Natural killer cell treated with Interleukin-12 subunit alpha and Interleukin-12 subunit beta and Interleukin-15 and Interleukin-18, amount 100 ng/mL, for 72 hours (primary cell): ENCODE results near the gene DBT. TPM values are rescaled to one million over a fixed set of nuclear protein-coding genes. Genes with fewer than 3 reads are reported as not detected.
"Not testable (repeated sequence)": the region's sequence is repeated elsewhere in the genome, so short reads cannot be mapped to it uniquely, and the experiment has no call there.

Experiments used
- ATAC-seq, 2 donors: fragments of 150-1000 bp; cut with Tn5 transposase in 1 of 2; sonication (Bioruptor Pico), chemical (Tn5 transposase) in 1 of 2; 2 replicates each; pipeline ENCODE4 v1.10.0; 2021
- DNase-seq: peaks from one replicate; pipeline ENCODE4 v3.0.0; 2022; ENCODE audit warnings: low spot score
- H3K27ac Mint-ChIP-seq, 2 donors: 1 replicate in 1 of 2; 2 replicates in 1 of 2; pipeline ENCODE4 v1.8.0; 2022; ENCODE audit warnings: mixed read lengths in 2 of 2, mild to moderate bottlenecking in 1 of 2, moderate library complexity in 1 of 2
- H3K27me3 Mint-ChIP-seq, 2 donors: 1 replicate in 1 of 2; 2 replicates in 1 of 2; pipeline ENCODE4 v1.8.0; 2022; ENCODE audit warnings: mixed read lengths in 2 of 2
- H3K36me3 Mint-ChIP-seq: one replicate; pipeline ENCODE4 v1.8.0; 2022; ENCODE audit warnings: mixed read lengths
- H3K4me1 Mint-ChIP-seq, 2 donors: 1 replicate in 1 of 2; 2 replicates in 1 of 2; pipeline ENCODE4 v1.8.0; 2022; ENCODE audit warnings: low read depth in 2 of 2, mixed read lengths in 2 of 2, mild to moderate bottlenecking in 1 of 2
- H3K4me3 Mint-ChIP-seq: one replicate; pipeline ENCODE4 v1.8.0; 2022; ENCODE audit warnings: mixed read lengths
- H3K9me3 Mint-ChIP-seq: 2 replicates; pipeline ENCODE4 v1.8.0; 2022; ENCODE audit warnings: mixed read lengths
- total RNA-seq, 2 donors: library from RNA; stranded (reverse); gene quantifications; one replicate each; pipeline ENCODE4 v1.2.3, GENCODE V29; 2022

DBT gene
- total RNA-seq, 2 donors from 2014 or later: 9.3 to 12.8 TPM

- Mint-ChIP-seq H3K4me3 (peak within 1 kb of the TSS; percentile 97), H3K9me3 (no peaks in the 10 kb centered on the region), H3K4me1 (peaks cover 29 to 33% of the 10 kb centered on the region in 2 donors)
Observed at GRCh38 chr1:100265931-100266740, 16.5 kb upstream of the DBT start, which contains the start of gene RTCA. Gene RTCA (plus strand): TSS chr1:100266216. CDS start chr1:100266376, 160 bp downstream.

GRCh38 chr1:100265562-100265930 lies 15.9 kb upstream of the DBT start:
- no peaks in the 10 kb centered on the region for H3K9me3 Mint-ChIP-seq
- peak; percentile 14 to 44 for ATAC-seq
- H3K36me3 Mint-ChIP-seq: peaks cover 21% of the 10 kb centered on the region
- no peak for DNase-seq
- H3K27ac Mint-ChIP-seq: peak overlapping the region; percentile 98
- peaks cover 25 to 29% of the 10 kb centered on the region in 2 donors for H3K4me1 Mint-ChIP-seq
- no peaks in the 10 kb centered on the region for H3K27me3 Mint-ChIP-seq
- H3K4me3 Mint-ChIP-seq: peak overlapping the region; percentile 97

More at GRCh38 chr1:100265931-100266740, 16.5 kb upstream of the DBT start, which contains the start of gene RTCA:
- Mint-ChIP-seq H3K27me3 (no peaks in the 10 kb centered on the region), H3K36me3 (peaks cover 25% of the 10 kb centered on the region), H3K27ac (peak within 1 kb of the TSS; percentile 98)
- ATAC-seq (peak; percentile 96 to 99), DNase-seq (peak; percentile 96)

- Mint-ChIP-seq H3K36me3 (peaks cover 18% of the 10 kb centered on the region), H3K4me1 (peaks cover 20 to 27% of the 10 kb centered on the region in 2 donors)
- not testable (repeated sequence) for ATAC-seq, H3K27me3 Mint-ChIP-seq, H3K27ac Mint-ChIP-seq, H3K9me3 Mint-ChIP-seq, DNase-seq, H3K4me3 Mint-ChIP-seq
Observed at GRCh38 chr1:100264081-100264480, 14.4 kb upstream of the DBT start.

GRCh38 chr1:100261686-100262085 lies 12.1 kb upstream of the DBT start:
- ATAC-seq (no peak), DNase-seq (no peak)
- H3K27ac Mint-ChIP-seq: no peak overlapping the region
- H3K9me3 Mint-ChIP-seq: no peaks in the 10 kb centered on the region
- H3K4me3 Mint-ChIP-seq: no peak overlapping the region
- H3K36me3 Mint-ChIP-seq: peaks cover 11% of the 10 kb centered on the region
- H3K27me3 Mint-ChIP-seq: no peaks in the 10 kb centered on the region
- H3K4me1 Mint-ChIP-seq: peaks cover 10 to 17% of the 10 kb centered on the region in 2 donors

- H3K27ac Mint-ChIP-seq, ATAC-seq, H3K36me3 Mint-ChIP-seq, DNase-seq, H3K9me3 Mint-ChIP-seq, H3K4me1 Mint-ChIP-seq, H3K4me3 Mint-ChIP-seq: not testable (repeated sequence)
- peaks cover 0 to 11% of the 10 kb centered on the region in 2 donors for H3K27me3 Mint-ChIP-seq
Observed at GRCh38 chr1:100258427-100258826, 8.8 kb upstream of the DBT start.

- not testable (repeated sequence) for H3K4me3 Mint-ChIP-seq, H3K4me1 Mint-ChIP-seq, H3K36me3 Mint-ChIP-seq, DNase-seq, H3K9me3 Mint-ChIP-seq, H3K27ac Mint-ChIP-seq, ATAC-seq
- peaks cover 7 to 15% of the 10 kb centered on the region in 2 donors for H3K27me3 Mint-ChIP-seq
Observed at GRCh38 chr1:100256273-100256672, 6.6 kb upstream of the DBT start.

- H3K4me3 Mint-ChIP-seq: no peak overlapping the region
- H3K36me3 Mint-ChIP-seq: no peaks in the 10 kb centered on the region
- no peaks in the 10 kb centered on the region for H3K9me3 Mint-ChIP-seq
- H3K4me1 Mint-ChIP-seq: peaks cover 0 to 6% of the 10 kb centered on the region in 2 donors
- DNase-seq: no peak
- peaks cover 7 to 15% of the 10 kb centered on the region in 2 donors for H3K27me3 Mint-ChIP-seq
- no peak overlapping the region for H3K27ac Mint-ChIP-seq
- ATAC-seq: no peak
Observed at GRCh38 chr1:100253552-100253951, 3.9 kb upstream of the DBT start.

- DNase-seq (no peak), ATAC-seq (no peak)
- peaks cover 0 to 6% of the 10 kb centered on the region in 2 donors for H3K4me1 Mint-ChIP-seq
- H3K4me3 Mint-ChIP-seq: no peak overlapping the region
- H3K27me3 Mint-ChIP-seq: peaks cover 7 to 15% of the 10 kb centered on the region in 2 donors
- no peaks in the 10 kb centered on the region for H3K36me3 Mint-ChIP-seq
- peak overlapping the region in 1 of 2 donors; percentile 40 for H3K27ac Mint-ChIP-seq
- no peaks in the 10 kb centered on the region for H3K9me3 Mint-ChIP-seq
Observed at GRCh38 chr1:100252901-100253300, 3.3 kb upstream of the DBT start.

GRCh38 chr1:100250807-100251206 lies 1.2 kb upstream of the DBT start:
- Mint-ChIP-seq H3K4me3 (no peak overlapping the region), H3K9me3 (no peaks in the 10 kb centered on the region)

GRCh38 chr1:100250264-100250663 lies 630 bp upstream of the DBT start:
- H3K9me3 Mint-ChIP-seq: no peaks in the 10 kb centered on the region
- H3K36me3 Mint-ChIP-seq: no peaks in the 10 kb centered on the region
- H3K4me3 Mint-ChIP-seq: no peak overlapping the region
- peaks cover 7 to 11% of the 10 kb centered on the region in 2 donors for H3K27me3 Mint-ChIP-seq
- ATAC-seq (no peak), DNase-seq (no peak)
- no peak overlapping the region for H3K27ac Mint-ChIP-seq
- H3K4me1 Mint-ChIP-seq: peaks cover 7 to 10% of the 10 kb centered on the region in 2 donors

More at GRCh38 chr1:100250807-100251206, 1.2 kb upstream of the DBT start:
- H3K27me3 Mint-ChIP-seq: peaks cover 7 to 13% of the 10 kb centered on the region in 2 donors
- DNase-seq: no peak
- no peak overlapping the region for H3K27ac Mint-ChIP-seq
- H3K36me3 Mint-ChIP-seq: no peaks in the 10 kb centered on the region
- ATAC-seq: no peak
- H3K4me1 Mint-ChIP-seq: peaks cover 7 to 10% of the 10 kb centered on the region in 2 donors

GRCh38 chr1:100249155-100249536 lies 488 bp downstream of the DBT start:
- no peak overlapping the region for H3K27ac Mint-ChIP-seq
- peaks cover 9 to 10% of the 10 kb centered on the region in 2 donors for H3K4me1 Mint-ChIP-seq

GRCh38 chr1:100246738-100247137 lies 2.9 kb downstream of the DBT start:
- H3K27ac Mint-ChIP-seq: no peak overlapping the region
- no peak for ATAC-seq
- no peak for DNase-seq
- H3K4me1 Mint-ChIP-seq: peaks cover 11 to 17% of the 10 kb centered on the region in 2 donors
- H3K9me3 Mint-ChIP-seq: no peaks in the 10 kb centered on the region
- no peaks in the 10 kb centered on the region for H3K27me3 Mint-ChIP-seq
- H3K4me3 Mint-ChIP-seq: no peak overlapping the region
- H3K36me3 Mint-ChIP-seq: no peaks in the 10 kb centered on the region

More at GRCh38 chr1:100249155-100249536, 488 bp downstream of the DBT start:
- Mint-ChIP-seq H3K36me3 (no peaks in the 10 kb centered on the region), H3K9me3 (no peaks in the 10 kb centered on the region), H3K4me3 (no peak overlapping the region), H3K27me3 (peaks cover 6 to 7% of the 10 kb centered on the region in 2 donors)
- no peak for ATAC-seq
- no peak for DNase-seq

GRCh38 chr1:100240631-100241030 lies 9.0 kb downstream of the DBT start:
- ATAC-seq (no peak), DNase-seq (no peak)
- no peak overlapping the region for H3K27ac Mint-ChIP-seq
- no peaks in the 10 kb centered on the region for H3K27me3 Mint-ChIP-seq
- H3K36me3 Mint-ChIP-seq: peaks cover 4% of the 10 kb centered on the region
- peaks cover 3 to 10% of the 10 kb centered on the region in 2 donors for H3K4me1 Mint-ChIP-seq
- H3K4me3 Mint-ChIP-seq: no peak overlapping the region
- H3K9me3 Mint-ChIP-seq: no peaks in the 10 kb centered on the region

GRCh38 chr1:100239961-100240360 lies 9.7 kb downstream of the DBT start:
- Mint-ChIP-seq H3K27ac (no peak overlapping the region), H3K27me3 (no peaks in the 10 kb centered on the region), H3K36me3 (peaks cover 4% of the 10 kb centered on the region), H3K4me1 (peaks cover 3 to 10% of the 10 kb centered on the region in 2 donors), H3K9me3 (no peaks in the 10 kb centered on the region), H3K4me3 (no peak overlapping the region)
- DNase-seq: no peak
- no peak for ATAC-seq
